ENCODE data around the gene LCK. TPM values are rescaled to one million over a fixed set of nuclear protein-coding genes. Genes with fewer than 3 reads are reported as not detected.

LCK gene
- total RNA-seq, 2 experiments from 2014 or later = 289 to 292 TPM

DNA sequence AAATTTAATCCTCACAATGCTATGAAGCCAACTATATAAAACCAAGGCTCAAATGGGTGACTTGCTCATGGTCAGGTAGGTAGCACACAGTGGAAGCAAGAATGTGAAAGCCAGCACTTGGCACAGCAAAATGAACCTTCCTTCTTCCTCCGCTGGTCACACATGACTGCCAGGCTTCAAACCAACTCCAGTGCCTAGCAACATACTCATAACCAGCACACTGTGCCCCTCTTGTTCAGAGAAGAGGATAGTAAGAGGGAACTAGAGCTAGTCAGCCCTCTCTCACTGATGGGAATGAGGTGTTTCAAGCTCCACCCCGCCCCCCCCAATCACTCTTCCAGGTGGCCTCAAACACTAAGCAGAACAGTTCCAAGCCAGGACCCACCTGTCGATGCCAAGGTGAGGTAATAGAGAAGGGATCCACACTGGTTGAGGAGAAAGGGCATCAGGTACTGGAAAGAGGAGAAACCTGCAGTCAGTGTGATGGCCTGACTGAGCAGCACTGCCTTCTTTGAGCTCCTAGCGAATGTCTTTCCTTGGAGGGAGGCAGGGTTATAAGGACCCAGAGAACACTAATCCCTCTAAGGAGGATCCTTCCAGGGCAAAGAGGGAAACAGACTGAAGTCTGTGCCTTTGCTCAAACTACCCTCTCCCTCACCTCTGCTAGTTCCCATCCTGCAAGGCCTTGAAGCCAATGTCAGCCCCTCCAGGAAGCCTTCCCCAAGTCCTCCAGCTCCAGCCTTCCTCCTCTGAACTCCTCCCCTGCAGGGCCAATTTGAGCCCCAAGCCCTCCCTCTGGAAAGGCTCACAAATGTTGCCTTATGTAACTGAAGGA lies 30.1 kb upstream of the LCK start:
- Mint-ChIP-seq H3K4me3 (peak overlapping the region; percentile 96), H3K27me3 (no peaks in the 10 kb centered on the region), H3K4me1 (ENCODE audit: low read depth) (peaks cover 29% of the 10 kb centered on the region), H3K36me3 (ENCODE audit: low read depth) (peaks cover 24% of the 10 kb centered on the region), H3K27ac (peak overlapping the region; percentile 98), H3K9me3 (no peaks in the 10 kb centered on the region)
- no peak for DNase-seq
- POLR2A ChIA-PET = interaction anchor here (1.0 to 1.2 kb wide), 4 partner anchors 15 to 72 kb away, joined by 3 read pairs; partner anchors contain the start of gene IQCC
- TF ChIP-seq, protein P1, sequence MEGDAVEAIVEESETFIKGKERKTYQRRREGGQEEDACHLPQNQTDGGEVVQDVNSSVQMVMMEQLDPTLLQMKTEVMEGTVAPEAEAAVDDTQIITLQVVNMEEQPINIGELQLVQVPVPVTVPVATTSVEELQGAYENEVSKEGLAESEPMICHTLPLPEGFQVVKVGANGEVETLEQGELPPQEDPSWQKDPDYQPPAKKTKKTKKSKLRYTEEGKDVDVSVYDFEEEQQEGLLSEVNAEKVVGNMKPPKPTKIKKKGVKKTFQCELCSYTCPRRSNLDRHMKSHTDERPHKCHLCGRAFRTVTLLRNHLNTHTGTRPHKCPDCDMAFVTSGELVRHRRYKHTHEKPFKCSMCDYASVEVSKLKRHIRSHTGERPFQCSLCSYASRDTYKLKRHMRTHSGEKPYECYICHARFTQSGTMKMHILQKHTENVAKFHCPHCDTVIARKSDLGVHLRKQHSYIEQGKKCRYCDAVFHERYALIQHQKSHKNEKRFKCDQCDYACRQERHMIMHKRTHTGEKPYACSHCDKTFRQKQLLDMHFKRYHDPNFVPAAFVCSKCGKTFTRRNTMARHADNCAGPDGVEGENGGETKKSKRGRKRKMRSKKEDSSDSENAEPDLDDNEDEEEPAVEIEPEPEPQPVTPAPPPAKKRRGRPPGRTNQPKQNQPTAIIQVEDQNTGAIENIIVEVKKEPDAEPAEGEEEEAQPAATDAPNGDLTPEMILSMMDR (IDR thresholded peaks at IDR 0.05) = no peak
- ATAC-seq = no peak
- intact Hi-C loops (cut with micrococcal nuclease) = no loop called here
- CTCF ChIA-PET = interaction anchor here (1.2 to 2.3 kb wide), 2 partner anchors 15 to 28 kb away, joined by 4 to 12 read pairs; no protein-coding TSS in a partner anchor

DNA sequence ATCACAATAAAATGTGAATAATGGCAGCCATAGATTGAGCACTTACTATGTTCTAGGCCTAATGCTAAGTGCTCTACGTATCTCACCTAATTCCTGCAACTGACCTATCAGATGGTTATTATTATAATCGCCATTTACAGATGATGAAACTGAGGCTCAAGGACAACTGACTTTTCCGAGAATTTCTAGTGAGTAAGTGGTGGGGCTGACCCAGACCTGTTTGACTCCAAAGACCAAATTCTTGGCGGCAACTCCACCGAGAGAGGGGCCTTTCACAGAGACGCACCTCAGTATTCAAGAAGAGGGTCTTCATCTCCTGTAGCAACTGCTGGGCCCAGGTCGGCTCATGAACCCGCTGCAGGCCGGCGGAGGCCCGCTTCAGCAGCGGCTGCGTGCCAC lies 29.5 kb upstream of the LCK start:
- intact Hi-C loops (cut with micrococcal nuclease) = no loop called here
- no peak for ATAC-seq
- Mint-ChIP-seq H3K4me3 (peak overlapping the region; percentile 96), H3K4me1 (ENCODE audit: low read depth) (peaks cover 33% of the 10 kb centered on the region), H3K36me3 (ENCODE audit: low read depth) (peaks cover 27% of the 10 kb centered on the region), H3K27ac (peak overlapping the region; percentile 98), H3K27me3 (no peaks in the 10 kb centered on the region), H3K9me3 (no peaks in the 10 kb centered on the region)
- no peak for DNase-seq
- TF ChIP-seq, protein P1 (IDR thresholded peaks at IDR 0.05) = no peak
- POLR2A ChIA-PET = interaction anchor here (0.7 to 1.2 kb wide), 4 partner anchors 19 to 215 kb away, joined by 3 read pairs; no protein-coding TSS in a partner anchor
- CTCF ChIA-PET = interaction anchor here (1.2 to 2.3 kb wide), 2 partner anchors 14 to 27 kb away, joined by 4 to 12 read pairs; no protein-coding TSS in a partner anchor

DNA sequence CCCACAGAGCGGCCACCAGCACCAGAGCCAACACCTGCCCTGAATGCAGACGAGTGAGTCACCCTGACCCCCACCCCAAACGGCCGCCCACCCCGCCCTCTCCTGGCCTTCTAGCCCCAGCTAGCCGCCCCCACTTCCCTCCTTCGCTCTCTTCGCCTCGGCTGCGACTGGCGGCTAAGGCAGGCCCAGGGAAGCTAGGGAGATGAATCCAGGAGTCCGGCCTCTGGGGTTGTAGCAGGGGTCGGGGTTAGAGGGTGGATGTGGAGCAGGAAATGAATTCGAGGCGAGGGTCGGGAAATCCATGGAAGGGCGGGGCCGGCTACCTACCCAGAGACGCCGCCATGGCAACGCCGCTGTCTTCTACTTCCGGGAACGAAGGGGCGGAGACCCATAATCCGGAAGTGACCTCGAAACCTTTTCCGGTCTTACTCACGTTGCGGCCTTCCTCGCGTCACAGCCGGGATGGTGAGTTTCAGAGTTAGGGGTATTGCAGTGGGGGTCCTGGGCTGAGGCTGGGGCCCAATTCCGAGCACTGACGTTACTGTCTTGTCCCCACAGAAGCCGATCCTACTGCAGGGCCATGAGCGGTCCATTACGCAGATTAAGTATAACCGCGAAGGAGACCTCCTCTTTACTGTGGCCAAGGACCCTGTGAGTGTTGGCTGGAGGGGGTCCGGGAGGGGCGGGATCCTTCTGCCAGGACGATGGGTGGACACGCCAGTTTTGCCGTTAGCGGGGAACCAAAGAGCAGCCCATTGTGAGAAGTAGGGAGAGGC lies 28.9 kb upstream of the LCK start, which contains the start of the genes EIF3I and TMEM234:
Gene EIF3I (plus strand): TSS at position 428 of the 776 bp plus-strand sequence. CDS start 35 bp downstream, at position 463.
Gene TMEM234 (minus strand): TSS at position 374 of the 776 bp plus-strand sequence. CDS start 31 bp downstream, at position 343.
- peak within 1 kb of the TSS; percentile 96 for H3K4me3 Mint-ChIP-seq
- intact Hi-C loops (cut with micrococcal nuclease) = no loop called here
- no peaks in the 10 kb centered on the region for H3K9me3 Mint-ChIP-seq
- peak; percentile 96 for DNase-seq
- H3K36me3 Mint-ChIP-seq (ENCODE audit: low read depth) = peaks cover 27% of the 10 kb centered on the region
- H3K27me3 Mint-ChIP-seq = no peaks in the 10 kb centered on the region
- H3K4me1 Mint-ChIP-seq (ENCODE audit: low read depth) = peaks cover 33% of the 10 kb centered on the region
- ATAC-seq = peak; percentile 95
- CTCF ChIA-PET = interaction anchor here (2.3 kb wide), 1 partner anchor 27 kb away, joined by 12 read pairs; no protein-coding TSS in a partner anchor
- TF ChIP-seq, protein P1 (IDR thresholded peaks at IDR 0.05) = no peak
- peak within 1 kb of the TSS; percentile 98 for H3K27ac Mint-ChIP-seq
- POLR2A ChIA-PET = interaction anchor here (0.7 to 2.1 kb wide), 6 partner anchors 10 to 215 kb away, joined by 3 to 8 read pairs (median 4); partner anchors contain the start of gene MARCKSL1

DNA sequence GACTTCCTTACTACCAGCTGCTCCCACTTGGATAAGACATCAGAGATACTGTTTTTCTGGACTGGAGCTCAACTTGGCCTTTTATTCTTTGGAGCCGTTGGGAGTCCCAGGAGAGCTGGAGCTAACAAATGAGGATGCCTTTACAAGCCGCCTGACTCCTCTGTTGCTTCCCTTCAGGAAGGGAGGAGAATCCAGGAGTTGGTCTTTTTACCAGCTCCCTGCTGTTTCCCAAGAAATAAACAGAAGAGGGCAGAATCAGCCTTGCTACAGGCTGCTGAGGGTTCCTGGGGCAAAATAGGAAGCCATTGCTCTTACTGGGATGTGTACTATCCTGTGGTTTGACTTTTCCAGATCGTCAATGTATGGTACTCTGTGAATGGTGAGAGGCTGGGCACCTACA lies 27.4 kb upstream of the LCK start:
- H3K9me3 Mint-ChIP-seq = no peaks in the 10 kb centered on the region
- no peak for DNase-seq
- no peaks in the 10 kb centered on the region for H3K27me3 Mint-ChIP-seq
- ATAC-seq = no peak
- H3K4me1 Mint-ChIP-seq (ENCODE audit: low read depth) = peaks cover 33% of the 10 kb centered on the region
- H3K36me3 Mint-ChIP-seq (ENCODE audit: low read depth) = peaks cover 40% of the 10 kb centered on the region
- ChIA-PET CTCF (interaction anchor here (0.6 to 1.4 kb wide), 4 partner anchors 17 to 112 kb away, joined by 3 to 5 read pairs (median 3); partner anchors contain the start of gene MARCKSL1), POLR2A (interaction anchor here (0.8 to 2.1 kb wide), 8 partner anchors 9 to 113 kb away, joined by 3 to 8 read pairs (median 4); partner anchors contain the start of genes CCDC28B, LCK and MARCKSL1)
- peak overlapping the region; percentile 96 for H3K4me3 Mint-ChIP-seq
- intact Hi-C loops (cut with micrococcal nuclease) = no loop called here
- peak overlapping the region; percentile 98 for H3K27ac Mint-ChIP-seq
- TF ChIP-seq, protein P1 (IDR thresholded peaks at IDR 0.05) = no peak
